Measurements from ENCODE around the gene ESRP2.

DNA sequence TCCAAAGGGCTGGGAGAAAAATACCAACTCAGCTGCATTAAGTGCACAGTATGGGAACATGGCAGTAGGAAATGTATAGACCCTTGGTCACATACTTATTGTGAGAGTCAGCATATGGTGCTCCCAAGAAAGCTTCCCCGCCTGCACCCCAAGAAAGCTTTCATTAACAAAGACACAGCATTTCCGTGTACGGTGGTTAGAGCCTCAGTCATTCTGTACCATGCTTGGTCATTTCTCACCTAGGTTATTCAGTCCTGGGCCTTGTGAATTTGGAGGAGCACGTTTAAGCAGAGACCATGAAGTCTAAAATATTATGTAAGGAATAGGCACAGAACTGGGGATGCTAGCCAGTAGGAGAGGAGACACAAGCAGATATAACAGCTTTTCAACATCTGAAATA, 56.1 kb downstream of the ESRP2 start:
- TF ChIP-seq, protein P1, sequence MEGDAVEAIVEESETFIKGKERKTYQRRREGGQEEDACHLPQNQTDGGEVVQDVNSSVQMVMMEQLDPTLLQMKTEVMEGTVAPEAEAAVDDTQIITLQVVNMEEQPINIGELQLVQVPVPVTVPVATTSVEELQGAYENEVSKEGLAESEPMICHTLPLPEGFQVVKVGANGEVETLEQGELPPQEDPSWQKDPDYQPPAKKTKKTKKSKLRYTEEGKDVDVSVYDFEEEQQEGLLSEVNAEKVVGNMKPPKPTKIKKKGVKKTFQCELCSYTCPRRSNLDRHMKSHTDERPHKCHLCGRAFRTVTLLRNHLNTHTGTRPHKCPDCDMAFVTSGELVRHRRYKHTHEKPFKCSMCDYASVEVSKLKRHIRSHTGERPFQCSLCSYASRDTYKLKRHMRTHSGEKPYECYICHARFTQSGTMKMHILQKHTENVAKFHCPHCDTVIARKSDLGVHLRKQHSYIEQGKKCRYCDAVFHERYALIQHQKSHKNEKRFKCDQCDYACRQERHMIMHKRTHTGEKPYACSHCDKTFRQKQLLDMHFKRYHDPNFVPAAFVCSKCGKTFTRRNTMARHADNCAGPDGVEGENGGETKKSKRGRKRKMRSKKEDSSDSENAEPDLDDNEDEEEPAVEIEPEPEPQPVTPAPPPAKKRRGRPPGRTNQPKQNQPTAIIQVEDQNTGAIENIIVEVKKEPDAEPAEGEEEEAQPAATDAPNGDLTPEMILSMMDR (IDR thresholded peaks at IDR 0.05; ENCODE audit: extremely low read depth in 1 of 2, insufficient read depth in 1 of 2, low read depth in 1 of 2, low read length in 2 of 2) = no peak
- no peak for TF ChIP-seq POLR2A (IDR thresholded peaks at IDR 0.05; ENCODE audit: low read depth, low read length)
- TF ChIP-seq POLR2AphosphoS5 (IDR thresholded peaks at IDR 0.05; ENCODE audit: insufficient read depth, low read depth, low read length) = no peak
- TF ChIP-seq EZH2 (IDR thresholded peaks at IDR 0.05; ENCODE audit: borderline replicate concordance, low read depth, low read length, severe bottlenecking) = no peak
- no peak for TF ChIP-seq FOS (IDR thresholded peaks at IDR 0.05; ENCODE audit: borderline replicate concordance, insufficient read depth, low read length)
